HEK293 (cell line): Measurements from ENCODE around the gene PLEKHA7.
"Not testable (repeated sequence)": the region's sequence is repeated elsewhere in the genome, so short reads cannot be mapped to it uniquely, and the experiment has no call there.

Experiments
- CTCF ChIA-PET: fragments of 350-600 bp; formaldehyde crosslinking; extraction: SDS; loops from one replicate; lab custom pipeline; 2021; ENCODE audit warnings: antibody characterized with exemption; lab: Yijun Ruan, JAX
- POLR2A ChIA-PET: fragments of 300-600 bp; formaldehyde crosslinking; extraction: SDS; loops from one replicate; lab custom pipeline; 2020; ENCODE audit warnings: antibody characterized with exemption, inconsistent platforms; lab: Yijun Ruan, JAX
- H3K27ac ChIP-seq: fragments of 200-500 bp; sonication (Bioruptor generic); 2 replicates; pipeline ENCODE4 v1.5.1; 2014; ENCODE audit warnings: low read depth, low read length, control low read depth, inconsistent platforms; ENCODE audit errors: extremely low read depth
- H3K36me3 ChIP-seq, 2 experiments: fragments of 200-500 bp in 1 of 2; sonication (Bioruptor generic) in 1 of 2; 1 replicate in 1 of 2; 2 replicates in 1 of 2; pipeline ENCODE4 v1.5.1; 2014 to 2017; ENCODE audit warnings: inconsistent platforms in 2 of 2, low read length in 2 of 2; ENCODE audit not compliant: control insufficient read depth in 2 of 2, insufficient read depth in 1 of 2
- H3K4me1 ChIP-seq: fragments of 200-500 bp; sonication (Bioruptor generic); 2 replicates; pipeline ENCODE4 v1.5.1; 2014; ENCODE audit warnings: mild to moderate bottlenecking, low read length, inconsistent platforms; ENCODE audit not compliant: control insufficient read depth, insufficient read depth
- H3K4me3 ChIP-seq: 2 replicates; pipeline ENCODE4 v1.5.1; 2011; ENCODE audit warnings: low read depth, mild to moderate bottlenecking, control low read depth, low read length, moderate library complexity
- H3K9me3 ChIP-seq: fragments of 200-500 bp; sonication (Bioruptor generic); 2 replicates; pipeline ENCODE4 v1.5.1; 2014; ENCODE audit warnings: low read depth, low read length, inconsistent platforms; ENCODE audit not compliant: control insufficient read depth, insufficient read depth
- BCL11A ChIP-seq: fragments of 450-650 bp; formaldehyde crosslinking; IDR thresholded peaks from 2 replicates; pipeline ENCODE4 v1.5.1; 2016; ENCODE audit warnings: low read depth, missing biosample characterization, missing genetic modification characterization
- EGR2 ChIP-seq: fragments of 450-650 bp; formaldehyde crosslinking; IDR thresholded peaks from 2 replicates; pipeline ENCODE4 v1.5.1; 2016; ENCODE audit warnings: low read depth, missing biosample characterization, missing genetic modification characterization
- GLI4 ChIP-seq: fragments of 450-650 bp; formaldehyde crosslinking; IDR thresholded peaks from 2 replicates; pipeline ENCODE4 v1.5.1; 2016; ENCODE audit warnings: missing biosample characterization, missing genetic modification characterization
- KLF1 ChIP-seq: fragments of 450-650 bp; formaldehyde crosslinking; IDR thresholded peaks from 2 replicates; pipeline ENCODE4 v1.5.1; 2016; ENCODE audit warnings: missing biosample characterization, missing genetic modification characterization
- KLF8 ChIP-seq: fragments of 450-650 bp; formaldehyde crosslinking; IDR thresholded peaks from 2 replicates; pipeline ENCODE4 v1.5.1; 2016; ENCODE audit warnings: missing biosample characterization, missing genetic modification characterization
- REST ChIP-seq: fragments of 450-650 bp; formaldehyde crosslinking; IDR thresholded peaks from 2 replicates; pipeline ENCODE4 v1.5.1; 2016; ENCODE audit warnings: missing biosample characterization, missing genetic modification characterization
- SALL2 ChIP-seq: fragments of 450-650 bp; formaldehyde crosslinking; IDR thresholded peaks from 2 replicates; pipeline ENCODE4 v1.5.0; 2017; ENCODE audit warnings: missing biosample characterization, mild to moderate bottlenecking, missing genetic modification characterization, borderline replicate concordance
- ZBTB20 ChIP-seq: fragments of 450-650 bp; formaldehyde crosslinking; IDR thresholded peaks from 2 replicates; pipeline ENCODE4 v1.5.1; 2016; ENCODE audit warnings: missing biosample characterization, missing genetic modification characterization
- ZFHX2 ChIP-seq: fragments of 450-650 bp; formaldehyde crosslinking; conservative IDR thresholded peaks from 2 replicates; pipeline ENCODE4 v1.5.1; 2016; ENCODE audit warnings: missing biosample characterization, missing genetic modification characterization
- ZFP69B ChIP-seq: fragments of 450-650 bp; formaldehyde crosslinking; IDR thresholded peaks from 2 replicates; pipeline ENCODE4 v1.5.1; 2016; ENCODE audit warnings: missing biosample characterization, missing genetic modification characterization
- ZIC2 ChIP-seq: fragments of 450-650 bp; formaldehyde crosslinking; IDR thresholded peaks from 2 replicates; pipeline ENCODE4 v1.5.1; 2016; ENCODE audit warnings: missing biosample characterization, missing genetic modification characterization
- ZNF148 ChIP-seq: fragments of 450-650 bp; formaldehyde crosslinking; IDR thresholded peaks from 2 replicates; pipeline ENCODE4 v1.5.0; 2017; ENCODE audit warnings: missing biosample characterization, missing genetic modification characterization, borderline replicate concordance
- ZNF157 ChIP-seq: fragments of 450-650 bp; formaldehyde crosslinking; IDR thresholded peaks from 2 replicates; pipeline ENCODE4 v1.5.1; 2016; ENCODE audit warnings: missing biosample characterization, missing genetic modification characterization
- ZNF514 ChIP-seq: fragments of 450-650 bp; formaldehyde crosslinking; IDR thresholded peaks from 2 replicates; pipeline ENCODE4 v1.5.1; 2016; ENCODE audit warnings: missing biosample characterization, missing genetic modification characterization
- ZNF747 ChIP-seq: fragments of 450-650 bp; formaldehyde crosslinking; IDR thresholded peaks from 2 replicates; pipeline ENCODE4 v1.5.1; 2016; ENCODE audit warnings: missing biosample characterization, missing genetic modification characterization
- ZSCAN30 ChIP-seq: fragments of 450-650 bp; IDR thresholded peaks from 2 replicates; pipeline ENCODE4 v1.5.1; 2018; ENCODE audit warnings: missing biosample characterization, mild to moderate bottlenecking, missing genetic modification characterization, moderate library complexity
- ZSCAN5A ChIP-seq: fragments of 450-650 bp; formaldehyde crosslinking; IDR thresholded peaks from 2 replicates; pipeline ENCODE4 v1.5.1; 2016; ENCODE audit warnings: missing biosample characterization, missing genetic modification characterization

The PLEKHA7 gene

GRCh38 chr11:17001806-17002205 is 12.4 kb downstream of the PLEKHA7 start (continued):
- no peak for TF ChIP-seq ZSCAN5A (tag by site-specific recombination)

- no peak overlapping the region for H3K4me3 ChIP-seq
- ChIA-PET CTCF (no interaction called here), POLR2A (no interaction called here)
- no peaks in the 10 kb centered on the region for H3K4me1 ChIP-seq
- no peak overlapping the region for H3K27ac ChIP-seq
- peaks cover 0 to 8% of the 10 kb centered on the region in 2 experiments; a peak in 2 of 3 replicates for H3K36me3 ChIP-seq
- H3K9me3 ChIP-seq = no peaks in the 10 kb centered on the region
- TF ChIP-seq GLI4 (tag by site-specific recombination) (no peak), REST (tag by site-specific recombination) (peak; percentile 90)
Observed at GRCh38 chr11:17000987-17001386, 13.2 kb downstream of the PLEKHA7 start.

GRCh38 chr11:17000253-17000652 is 14.0 kb downstream of the PLEKHA7 start:
- H3K36me3 ChIP-seq, POLR2A ChIA-PET, H3K4me1 ChIP-seq, H3K27ac ChIP-seq, H3K9me3 ChIP-seq, H3K4me3 ChIP-seq: not testable (repeated sequence)
- CTCF ChIA-PET = interaction anchor here (1.5 kb wide), 1 partner anchor 10 kb away, joined by 4 read pairs; no protein-coding TSS in a partner anchor

- no peak overlapping the region for H3K4me3 ChIP-seq
- POLR2A ChIA-PET = interaction anchor here (1.3 kb wide), 1 partner anchor 10 kb away, joined by 5 read pairs; no protein-coding TSS in a partner anchor
- no peak overlapping the region for H3K27ac ChIP-seq
- H3K4me1 ChIP-seq = no peaks in the 10 kb centered on the region
- TF ChIP-seq BCL11A (tag by site-specific recombination) (no peak), ZNF157 (tag by site-specific recombination) (no peak), ZNF747 (tag by site-specific recombination) (no peak), ZBTB20 (tag by site-specific recombination) (no peak), SALL2 (tag by site-specific recombination) (no peak), KLF1 (tag by site-specific recombination) (no peak), ZNF514 (tag by site-specific recombination) (no peak), ZFP69B (tag by site-specific recombination) (no peak), EGR2 (peak; percentile 54), ZFHX2 (peak; percentile 51), ZNF148 (tag by site-specific recombination) (no peak), KLF8 (tag by site-specific recombination) (no peak), ZSCAN30 (no peak), ZIC2 (tag by site-specific recombination) (peak; percentile 36; the same call in 1 of the 2 replicates)
- H3K36me3 ChIP-seq = peaks cover 0 to 8% of the 10 kb centered on the region in 2 experiments; a peak in 2 of 3 replicates
- no peaks in the 10 kb centered on the region for H3K9me3 ChIP-seq
- CTCF ChIA-PET = interaction anchor here (0.6 to 1.5 kb wide), 3 partner anchors 9 to 64 kb away, joined by 3 to 4 read pairs (median 3); no protein-coding TSS in a partner anchor
Observed at GRCh38 chr11:16999116-16999515, 15.1 kb downstream of the PLEKHA7 start.
